NCI-H1048 (cell line): ENCODE results near the gene ATP2C1.

Source experiments
- DNase-seq: peaks from one replicate; lab custom pipeline; 2025; lab: John Stamatoyannopoulos, UW

ATP2C1 gene

GRCh38 chr3:130894986-130895280, 1.0 kb downstream of the ATP2C1 start:
- no peak for DNase-seq

- no peak for DNase-seq
These were observed 2.0 kb downstream of the ATP2C1 start for GRCh38 chr3:130895690-130896488.

DNA sequence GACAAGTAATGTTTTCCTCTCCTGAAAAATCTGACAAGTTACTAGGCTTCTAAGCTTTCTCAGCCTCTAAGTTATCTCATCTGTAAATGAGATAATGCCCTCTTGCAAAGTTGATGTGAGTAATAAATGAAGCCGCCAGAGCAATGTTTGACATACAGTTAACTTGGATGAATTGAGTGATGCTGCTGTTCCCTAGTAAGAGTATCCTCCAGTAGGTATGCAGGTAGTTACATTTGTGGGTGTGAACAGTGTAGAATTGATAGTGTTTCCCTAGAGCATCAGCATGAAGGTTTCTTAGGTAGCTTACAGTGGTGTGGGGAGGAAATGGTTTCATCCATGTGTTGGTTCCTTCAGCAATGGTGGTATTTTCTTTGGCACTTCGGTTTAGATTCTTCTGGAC, 3.4 kb downstream of the ATP2C1 start:
- DNase-seq = no peak

- no peak for DNase-seq
These were observed 7.1 kb downstream of the ATP2C1 start for GRCh38 chr3:130900959-130901358.

DNA sequence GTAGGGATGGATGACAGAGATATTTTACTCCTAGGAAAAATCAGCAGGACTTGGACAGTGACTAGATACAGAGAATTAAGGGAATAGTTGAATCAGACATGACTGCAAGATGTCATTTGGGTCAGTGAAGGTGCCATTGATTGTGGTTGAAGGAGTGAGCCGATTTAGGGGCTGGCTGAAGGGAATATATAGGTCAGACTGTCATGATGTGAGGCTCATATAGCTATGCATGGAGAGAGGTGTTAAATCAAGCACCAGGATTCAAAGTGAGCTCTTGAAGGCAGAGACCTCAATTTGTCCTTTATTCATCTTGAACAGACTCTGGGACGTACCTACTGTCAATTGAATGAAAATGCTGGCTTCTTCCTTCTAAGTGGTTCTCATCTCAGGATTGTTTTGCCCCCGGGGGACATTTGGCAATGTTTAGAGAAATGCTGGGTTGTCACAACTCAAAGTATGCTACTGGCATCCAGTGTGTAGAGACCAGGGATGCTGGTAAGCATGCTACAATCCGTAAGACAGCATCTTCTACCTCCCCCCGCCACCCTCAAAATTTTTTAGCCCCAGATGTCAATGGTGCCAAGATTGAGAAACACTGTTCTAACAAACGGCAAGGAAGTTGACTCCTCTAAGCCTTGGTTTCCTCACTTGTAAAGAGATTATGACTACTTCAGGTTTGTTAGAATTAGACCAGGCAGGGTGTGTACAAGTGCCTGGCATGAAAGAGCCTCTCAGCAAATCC, 7.8 kb downstream of the ATP2C1 start:
- DNase-seq = no peak

DNA sequence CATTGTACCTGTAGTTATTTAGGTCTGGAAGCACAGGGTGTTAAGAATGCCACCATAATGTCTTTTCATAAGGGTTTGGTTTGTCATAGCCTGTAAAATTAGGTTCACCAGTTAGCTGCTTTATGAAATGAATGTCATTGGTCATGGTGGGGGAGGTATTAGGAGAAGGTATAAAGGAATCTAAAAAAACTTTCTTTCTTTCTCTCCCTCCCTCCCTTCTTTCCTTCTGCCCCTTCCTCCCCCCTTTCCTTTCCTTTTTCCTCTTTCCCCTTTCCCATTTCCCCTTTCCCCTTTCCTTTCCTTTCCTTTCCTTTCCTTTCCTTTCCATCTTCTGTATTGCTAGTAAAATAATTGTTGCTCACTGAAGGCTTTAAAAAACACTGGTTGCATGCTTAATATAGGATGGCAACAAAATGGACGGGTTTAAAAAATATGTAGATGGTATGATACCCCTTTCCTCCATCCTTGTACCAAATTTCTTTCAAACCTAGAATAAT, 9.6 kb downstream of the ATP2C1 start:
- no peak for DNase-seq

- DNase-seq = no peak
These were observed 10.6 kb downstream of the ATP2C1 start for GRCh38 chr3:130904491-130904890.

- no peak for DNase-seq
These were observed 11.7 kb downstream of the ATP2C1 start for GRCh38 chr3:130905551-130905950.

DNA sequence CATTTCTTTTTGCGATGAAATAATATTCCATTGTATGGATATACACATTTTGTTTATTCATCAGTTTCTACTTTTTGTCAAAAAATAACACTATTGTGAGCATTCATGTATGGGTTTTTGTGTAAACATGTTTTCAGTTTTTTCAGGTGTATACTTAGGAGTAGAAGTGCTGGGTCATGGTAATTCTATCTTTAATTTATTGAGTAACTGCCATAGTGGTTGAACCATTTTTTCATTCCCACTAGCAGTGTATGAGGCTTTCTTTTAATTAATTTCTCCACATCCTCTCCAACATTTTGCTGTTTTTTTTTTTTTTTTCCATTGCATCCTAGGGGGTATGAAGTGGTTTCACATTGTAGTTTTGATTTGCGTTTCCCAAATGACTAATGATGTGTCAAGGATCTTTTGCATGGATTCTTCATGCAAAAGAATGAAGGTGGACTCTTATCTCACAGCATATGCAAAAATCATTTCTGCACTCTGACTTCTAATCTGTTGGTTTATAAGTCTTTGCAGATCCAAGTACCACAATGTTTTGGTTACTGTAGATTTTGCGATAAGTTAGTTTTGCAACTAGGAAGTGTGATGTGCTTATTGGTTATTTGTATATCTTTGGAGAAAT, 12.6 kb downstream of the ATP2C1 start:
- peak; percentile 58 for DNase-seq

DNA sequence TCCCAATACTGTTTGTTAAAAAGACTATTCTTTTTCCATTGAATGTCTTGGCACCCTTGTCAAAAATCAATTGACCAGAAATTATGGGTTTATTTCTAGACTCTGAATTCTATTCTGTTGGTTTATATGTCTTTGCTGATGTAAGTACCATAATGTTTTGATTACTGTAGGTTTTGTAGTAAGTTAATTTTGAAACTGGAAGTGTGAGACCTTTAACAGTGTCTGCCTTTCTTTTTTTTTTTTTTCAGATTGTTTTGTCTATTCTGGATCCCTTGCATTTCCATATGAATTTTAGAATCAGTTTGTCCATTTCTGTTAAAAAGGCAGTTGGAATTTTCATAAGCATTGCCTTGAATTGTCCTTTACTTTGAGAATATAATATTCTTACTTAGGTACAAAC, 13.6 kb downstream of the ATP2C1 start:
- DNase-seq = no peak

- DNase-seq = no peak
These were observed 14.1 kb downstream of the ATP2C1 start for GRCh38 chr3:130907966-130908365.

GRCh38 chr3:130915567-130916292, 21.8 kb downstream of the ATP2C1 start:
- no peak for DNase-seq

- DNase-seq = no peak
These were observed 22.8 kb downstream of the ATP2C1 start for GRCh38 chr3:130916507-130917167.

DNA sequence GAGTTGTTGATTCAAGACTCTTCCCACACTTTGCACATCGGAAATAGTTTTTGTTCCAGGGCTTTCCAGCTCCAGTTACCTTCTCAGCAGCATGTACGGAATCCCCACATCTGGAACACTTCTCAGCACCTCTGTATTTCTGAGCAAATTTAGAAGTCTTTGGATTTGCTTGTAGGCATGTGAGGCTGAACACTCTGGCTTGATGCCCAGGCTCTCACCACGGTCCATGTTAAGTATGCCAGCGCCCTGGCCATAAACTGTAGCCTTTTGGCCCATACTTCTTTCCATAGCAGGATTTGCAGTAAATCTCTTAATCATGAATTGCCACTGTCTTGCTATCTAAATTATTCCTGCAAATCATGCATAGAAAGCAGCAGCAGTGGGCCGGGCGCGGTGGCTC, 24.4 kb downstream of the ATP2C1 start:
- no peak for DNase-seq

DNA sequence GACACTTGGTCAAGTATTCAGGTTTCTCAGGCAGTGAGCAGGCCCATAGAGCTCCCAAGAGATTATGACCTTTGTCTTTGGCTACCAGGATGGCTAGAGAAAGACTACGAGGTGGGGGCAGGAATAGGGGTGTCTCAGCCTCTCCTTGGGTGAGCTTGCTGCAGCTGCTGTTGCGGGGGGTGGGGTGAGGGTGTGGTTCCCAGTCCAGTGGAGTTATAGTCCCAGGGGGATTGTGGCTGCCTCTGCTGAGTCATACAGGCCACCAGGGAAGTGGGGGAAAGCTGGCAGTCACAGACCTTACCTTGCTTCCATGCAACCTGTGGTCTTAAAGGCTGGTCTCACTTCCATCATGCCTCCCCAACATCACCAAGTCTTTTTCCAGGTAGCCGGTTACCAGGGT, 31.7 kb downstream of the ATP2C1 start:
- DNase-seq = no peak

DNA sequence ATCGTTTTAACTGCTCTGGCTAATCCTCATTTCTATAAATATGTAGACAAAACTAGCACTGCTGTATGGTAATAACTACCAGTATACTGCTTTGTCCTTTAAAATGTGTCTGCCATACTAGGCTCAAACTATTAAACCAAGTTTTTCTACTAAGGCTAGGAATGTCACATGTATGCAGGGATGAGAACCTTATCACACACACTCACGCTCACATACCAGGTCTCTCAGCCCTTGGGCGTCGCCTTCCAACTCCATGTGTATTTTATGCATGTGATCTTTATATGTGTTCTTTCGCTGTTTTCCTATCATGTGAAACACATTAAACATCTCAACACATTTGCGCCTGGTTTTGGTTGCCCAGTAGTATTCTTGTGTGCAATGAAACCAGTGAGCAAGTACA, 32.6 kb downstream of the ATP2C1 start:
- DNase-seq = no peak

DNA sequence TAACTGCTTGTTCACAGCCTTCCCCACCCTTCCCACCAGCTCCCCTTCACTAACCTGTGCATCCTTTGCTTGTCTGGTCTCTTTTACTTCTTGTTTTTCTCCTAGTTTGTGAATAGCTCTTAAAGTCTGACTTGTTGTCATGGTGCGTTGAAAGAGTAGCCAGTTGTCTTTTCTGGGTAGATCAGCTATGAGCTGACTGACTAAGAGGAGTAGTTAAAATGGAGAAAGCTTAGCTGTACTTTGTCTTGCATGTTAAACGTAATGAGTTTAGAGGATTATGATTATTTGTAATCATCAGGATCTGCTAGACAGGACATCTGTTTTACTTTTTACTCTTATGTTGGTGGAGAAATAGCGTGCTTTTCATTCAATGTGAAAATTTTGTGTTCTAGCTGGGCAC, 35.9 kb downstream of the ATP2C1 start:
- no peak for DNase-seq

GRCh38 chr3:130932979-130933378, 39.1 kb downstream of the ATP2C1 start:
- DNase-seq = no peak

- DNase-seq = no peak
These were observed 40.0 kb downstream of the ATP2C1 start for GRCh38 chr3:130933801-130934345.

GRCh38 chr3:130934442-130935089, 40.7 kb downstream of the ATP2C1 start:
- DNase-seq = no peak
